Measurements from ENCODE around the gene PIP5K1A. TPM values are rescaled to one million over a fixed set of nuclear protein-coding genes. Genes with fewer than 3 reads are reported as not detected.

The PIP5K1A gene
- polyA plus RNA-seq, 1 of the 3 experiments (the other 2 are of a cell fraction) = 66.0 TPM

DNA sequence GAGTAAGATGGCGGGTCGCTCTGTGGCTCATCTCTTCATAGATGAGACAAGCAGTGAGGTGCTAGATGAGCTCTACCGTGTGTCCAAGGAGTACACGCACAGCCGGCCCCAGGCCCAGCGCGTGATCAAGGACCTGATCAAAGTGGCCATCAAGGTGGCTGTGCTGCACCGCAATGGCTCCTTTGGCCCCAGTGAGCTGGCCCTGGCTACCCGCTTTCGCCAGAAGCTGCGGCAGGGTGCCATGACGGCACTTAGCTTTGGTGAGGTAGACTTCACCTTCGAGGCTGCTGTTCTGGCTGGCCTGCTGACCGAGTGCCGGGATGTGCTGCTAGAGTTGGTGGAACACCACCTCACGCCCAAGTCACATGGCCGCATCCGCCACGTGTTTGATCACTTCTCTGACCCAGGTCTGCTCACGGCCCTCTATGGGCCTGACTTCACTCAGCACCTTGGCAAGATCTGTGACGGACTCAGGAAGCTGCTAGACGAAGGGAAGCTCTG lies 39.6 kb upstream of the PIP5K1A start:
- Histone ChIP-seq H3K36me3 (replicated peaks in 1 of 2; ENCODE audit: control insufficient read depth in 1 of 2, insufficient read depth in 2 of 2, low read length in 1 of 2) (peaks cover 9 to 40% of the 10 kb centered on the region in 2 experiments), H3K9ac (no peak overlapping the region), H4K20me1 (ENCODE audit: insufficient read depth) (no peaks in the 10 kb centered on the region), H3K9me3 (no peaks in the 10 kb centered on the region), H3K4me2 (no peak overlapping the region), H2AFZ (ENCODE audit: low read depth) (no peak overlapping the region), H3K79me2 (ENCODE audit: insufficient read depth) (peaks cover 2% of the 10 kb centered on the region; the same call in 1 of the 2 replicates), H3K4me1 (ENCODE audit: control insufficient read depth in 1 of 2, insufficient read depth in 2 of 2, low read depth in 1 of 2, low read length in 1 of 2) (no peaks in the 10 kb centered on the region), H3K27me3 (ENCODE audit: insufficient read depth) (no peaks in the 10 kb centered on the region), H3K9me2 (no peaks in the 10 kb centered on the region), H3K27ac (ENCODE audit: low read depth in 2 of 2, low read length in 1 of 2) (no peak overlapping the region), H3K4me3 (ENCODE audit: low read depth in 2 of 2, low read length in 1 of 2) (no peak overlapping the region), H3F3A (replicated peaks; ENCODE audit: insufficient read depth) (peaks cover 5% of the 10 kb centered on the region)
- ChIA-PET POLR2A (no interaction called here), CTCF (interaction anchor here (1.2 to 6.6 kb wide), 2 partner anchors 59 to 163 kb away, joined by 3 to 113 read pairs; no protein-coding TSS in a partner anchor)
- no peak for DNase-seq
- TF ChIP-seq TCF12 (IDR thresholded peaks at IDR 0.05) = no peak
- no peak for TF ChIP-seq RFX5 (IDR thresholded peaks at IDR 0.05; ENCODE audit: low read length)
- no peak for TF ChIP-seq ZBTB33 (IDR thresholded peaks at IDR 0.05; ENCODE audit: borderline replicate concordance, low read depth)
- TF ChIP-seq, protein P1, sequence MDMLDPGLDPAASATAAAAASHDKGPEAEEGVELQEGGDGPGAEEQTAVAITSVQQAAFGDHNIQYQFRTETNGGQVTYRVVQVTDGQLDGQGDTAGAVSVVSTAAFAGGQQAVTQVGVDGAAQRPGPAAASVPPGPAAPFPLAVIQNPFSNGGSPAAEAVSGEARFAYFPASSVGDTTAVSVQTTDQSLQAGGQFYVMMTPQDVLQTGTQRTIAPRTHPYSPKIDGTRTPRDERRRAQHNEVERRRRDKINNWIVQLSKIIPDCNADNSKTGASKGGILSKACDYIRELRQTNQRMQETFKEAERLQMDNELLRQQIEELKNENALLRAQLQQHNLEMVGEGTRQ (IDR thresholded peaks at IDR 0.05; ENCODE audit: borderline replicate concordance, low read depth, low read length) = no peak
- TF ChIP-seq MXI1 (IDR thresholded peaks at IDR 0.05; ENCODE audit: low read depth, low read length) = no peak
- TF ChIP-seq EZH2phosphoT487 (IDR thresholded peaks at IDR 0.05; ENCODE audit: borderline replicate concordance, low read depth) = no peak
- TF ChIP-seq FOXM1 (IDR thresholded peaks at IDR 0.05; ENCODE audit: low read depth) = no peak
- TF ChIP-seq YY1 (IDR thresholded peaks at IDR 0.05; ENCODE audit: low read depth) = no peak
- no peak for TF ChIP-seq POLR2AphosphoS5 (IDR thresholded peaks at IDR 0.05; ENCODE audit: low read depth, low read length)
- no peak for TF ChIP-seq MEF2A (IDR thresholded peaks at IDR 0.05; ENCODE audit: borderline replicate concordance, low read depth)
- TF ChIP-seq ELF1 (IDR thresholded peaks at IDR 0.05) = no peak
- TF ChIP-seq, protein P2, sequence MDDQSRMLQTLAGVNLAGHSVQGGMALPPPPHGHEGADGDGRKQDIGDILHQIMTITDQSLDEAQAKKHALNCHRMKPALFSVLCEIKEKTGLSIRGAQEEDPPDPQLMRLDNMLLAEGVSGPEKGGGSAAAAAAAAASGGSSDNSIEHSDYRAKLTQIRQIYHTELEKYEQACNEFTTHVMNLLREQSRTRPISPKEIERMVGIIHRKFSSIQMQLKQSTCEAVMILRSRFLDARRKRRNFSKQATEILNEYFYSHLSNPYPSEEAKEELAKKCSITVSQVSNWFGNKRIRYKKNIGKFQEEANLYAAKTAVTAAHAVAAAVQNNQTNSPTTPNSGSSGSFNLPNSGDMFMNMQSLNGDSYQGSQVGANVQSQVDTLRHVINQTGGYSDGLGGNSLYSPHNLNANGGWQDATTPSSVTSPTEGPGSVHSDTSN (IDR thresholded peaks at IDR 0.05) = no peak
- TF ChIP-seq REST (IDR thresholded peaks at IDR 0.05; ENCODE audit: low read depth, low read length) = no peak
- no peak for TF ChIP-seq NFIC (IDR thresholded peaks at IDR 0.05; ENCODE audit: borderline replicate concordance)
- TF ChIP-seq USF1 (IDR thresholded peaks at IDR 0.05; ENCODE audit: borderline replicate concordance, low read depth) = no peak
- 93% methylated on average over 20 of the region's 22 CpGs for WGBS (ENCODE audit: low lambda C conversion rate)

All from SK-N-SH (cell line).